ENCODE results near the gene GID8. TPM values are rescaled to one million over a fixed set of nuclear protein-coding genes. Genes with fewer than 3 reads are reported as not detected.

GID8 gene
- total RNA-seq, 1 experiment from 2014 or later = 35.6 TPM

DNA sequence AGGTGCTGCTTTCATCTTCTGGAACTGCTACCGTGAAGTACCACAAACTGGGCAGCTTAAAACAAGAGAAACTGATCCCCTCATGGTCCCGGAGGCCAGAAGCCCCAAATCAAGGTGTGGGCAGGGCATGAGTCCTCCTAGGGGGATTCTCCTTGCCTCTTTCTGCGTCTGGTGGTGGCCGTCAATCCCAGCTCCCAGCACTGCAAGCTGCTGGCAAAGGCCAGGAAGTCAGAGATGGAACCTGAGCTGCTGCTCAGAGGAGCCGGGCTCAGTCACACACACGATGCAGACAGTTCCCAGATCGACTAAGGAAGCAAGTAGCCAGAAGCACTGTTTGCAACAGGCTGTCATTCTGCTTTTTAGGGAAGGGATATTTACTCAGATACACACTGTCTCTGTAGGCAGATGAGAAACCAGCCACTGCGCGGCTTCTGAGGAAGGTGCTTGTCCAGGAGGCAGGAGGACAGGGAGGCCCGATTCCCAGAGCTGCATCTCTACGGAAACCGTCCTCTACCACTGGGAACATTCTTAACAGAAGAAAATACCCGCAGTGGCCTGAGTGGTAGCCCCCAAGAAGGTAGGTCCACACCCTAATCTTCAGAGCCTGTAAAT, 53.4 kb downstream of the GID8 start:
- no peak overlapping the region for H3K27ac ChIP-seq (ENCODE audit: low read depth, low read length)
- H3K9me3 ChIP-seq (ENCODE audit: control insufficient read depth in 1 of 2, insufficient read depth in 1 of 2, low read depth in 1 of 2, low read length in 2 of 2) = no peaks in the 10 kb centered on the region
- H3K9ac ChIP-seq (ENCODE audit: low read length) = no peak overlapping the region
- ChIA-PET POLR2A (no interaction called here), CTCF (no interaction called here), RAD21 (ENCODE audit: low non-redundant PET in 1 of 2, low total read pairs in 2 of 2, uncharacterized antibody in 2 of 2, unreplicated experiment in 2 of 2) (no interaction called here)
- DNase-seq (ENCODE audit: low read depth, low spot score) (no peak), ATAC-seq (no peak)
- no peaks in the 10 kb centered on the region for H3K36me3 ChIP-seq (ENCODE audit: control insufficient read depth in 1 of 2, insufficient read depth in 2 of 2, low read length in 2 of 2)
- H3K27me3 ChIP-seq (ENCODE audit: insufficient read depth, low read length) = no peaks in the 10 kb centered on the region
- H3K4me2 ChIP-seq (ENCODE audit: low read length) = no peak overlapping the region
- H2AFZ ChIP-seq (ENCODE audit: low read depth, low read length, poor library complexity, severe bottlenecking) = no peak overlapping the region
- BruUV-seq (replicated peaks) = no TSS peak
- no peak for TF ChIP-seq TCF7L2 (IDR thresholded peaks at IDR 0.05; ENCODE audit: borderline replicate concordance, extremely low read depth, insufficient read depth, insufficient read length)
- TF ChIP-seq EZH2phosphoT487 (IDR thresholded peaks at IDR 0.05; ENCODE audit: borderline replicate concordance) = no peak
- no peak for TF ChIP-seq POLR2AphosphoS5 (IDR thresholded peaks at IDR 0.05; ENCODE audit: low read depth, low read length)
- TF ChIP-seq, protein P1, sequence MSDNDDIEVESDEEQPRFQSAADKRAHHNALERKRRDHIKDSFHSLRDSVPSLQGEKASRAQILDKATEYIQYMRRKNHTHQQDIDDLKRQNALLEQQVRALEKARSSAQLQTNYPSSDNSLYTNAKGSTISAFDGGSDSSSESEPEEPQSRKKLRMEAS (IDR thresholded peaks at IDR 0.05) = no peak
- TF ChIP-seq, protein P2, sequence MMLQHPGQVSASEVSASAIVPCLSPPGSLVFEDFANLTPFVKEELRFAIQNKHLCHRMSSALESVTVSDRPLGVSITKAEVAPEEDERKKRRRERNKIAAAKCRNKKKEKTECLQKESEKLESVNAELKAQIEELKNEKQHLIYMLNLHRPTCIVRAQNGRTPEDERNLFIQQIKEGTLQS (IDR thresholded peaks at IDR 0.05) = no peak
- no peak for TF ChIP-seq RAD21 (IDR thresholded peaks at IDR 0.05; ENCODE audit: low read depth)
- TF ChIP-seq, protein P3, sequence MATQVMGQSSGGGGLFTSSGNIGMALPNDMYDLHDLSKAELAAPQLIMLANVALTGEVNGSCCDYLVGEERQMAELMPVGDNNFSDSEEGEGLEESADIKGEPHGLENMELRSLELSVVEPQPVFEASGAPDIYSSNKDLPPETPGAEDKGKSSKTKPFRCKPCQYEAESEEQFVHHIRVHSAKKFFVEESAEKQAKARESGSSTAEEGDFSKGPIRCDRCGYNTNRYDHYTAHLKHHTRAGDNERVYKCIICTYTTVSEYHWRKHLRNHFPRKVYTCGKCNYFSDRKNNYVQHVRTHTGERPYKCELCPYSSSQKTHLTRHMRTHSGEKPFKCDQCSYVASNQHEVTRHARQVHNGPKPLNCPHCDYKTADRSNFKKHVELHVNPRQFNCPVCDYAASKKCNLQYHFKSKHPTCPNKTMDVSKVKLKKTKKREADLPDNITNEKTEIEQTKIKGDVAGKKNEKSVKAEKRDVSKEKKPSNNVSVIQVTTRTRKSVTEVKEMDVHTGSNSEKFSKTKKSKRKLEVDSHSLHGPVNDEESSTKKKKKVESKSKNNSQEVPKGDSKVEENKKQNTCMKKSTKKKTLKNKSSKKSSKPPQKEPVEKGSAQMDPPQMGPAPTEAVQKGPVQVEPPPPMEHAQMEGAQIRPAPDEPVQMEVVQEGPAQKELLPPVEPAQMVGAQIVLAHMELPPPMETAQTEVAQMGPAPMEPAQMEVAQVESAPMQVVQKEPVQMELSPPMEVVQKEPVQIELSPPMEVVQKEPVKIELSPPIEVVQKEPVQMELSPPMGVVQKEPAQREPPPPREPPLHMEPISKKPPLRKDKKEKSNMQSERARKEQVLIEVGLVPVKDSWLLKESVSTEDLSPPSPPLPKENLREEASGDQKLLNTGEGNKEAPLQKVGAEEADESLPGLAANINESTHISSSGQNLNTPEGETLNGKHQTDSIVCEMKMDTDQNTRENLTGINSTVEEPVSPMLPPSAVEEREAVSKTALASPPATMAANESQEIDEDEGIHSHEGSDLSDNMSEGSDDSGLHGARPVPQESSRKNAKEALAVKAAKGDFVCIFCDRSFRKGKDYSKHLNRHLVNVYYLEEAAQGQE (IDR thresholded peaks at IDR 0.05; ENCODE audit: low read depth) = no peak
- TF ChIP-seq YY1 (IDR thresholded peaks at IDR 0.05; ENCODE audit: extremely low read depth, insufficient replicate concordance, low read depth, low read length) = no peak
- TF ChIP-seq CEBPB (IDR thresholded peaks at IDR 0.05; ENCODE audit: low read depth) = no peak
- TF ChIP-seq, protein P4, sequence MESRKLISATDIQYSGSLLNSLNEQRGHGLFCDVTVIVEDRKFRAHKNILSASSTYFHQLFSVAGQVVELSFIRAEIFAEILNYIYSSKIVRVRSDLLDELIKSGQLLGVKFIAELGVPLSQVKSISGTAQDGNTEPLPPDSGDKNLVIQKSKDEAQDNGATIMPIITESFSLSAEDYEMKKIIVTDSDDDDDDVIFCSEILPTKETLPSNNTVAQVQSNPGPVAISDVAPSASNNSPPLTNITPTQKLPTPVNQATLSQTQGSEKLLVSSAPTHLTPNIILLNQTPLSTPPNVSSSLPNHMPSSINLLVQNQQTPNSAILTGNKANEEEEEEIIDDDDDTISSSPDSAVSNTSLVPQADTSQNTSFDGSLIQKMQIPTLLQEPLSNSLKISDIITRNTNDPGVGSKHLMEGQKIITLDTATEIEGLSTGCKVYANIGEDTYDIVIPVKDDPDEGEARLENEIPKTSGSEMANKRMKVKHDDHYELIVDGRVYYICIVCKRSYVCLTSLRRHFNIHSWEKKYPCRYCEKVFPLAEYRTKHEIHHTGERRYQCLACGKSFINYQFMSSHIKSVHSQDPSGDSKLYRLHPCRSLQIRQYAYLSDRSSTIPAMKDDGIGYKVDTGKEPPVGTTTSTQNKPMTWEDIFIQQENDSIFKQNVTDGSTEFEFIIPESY (IDR thresholded peaks at IDR 0.05; ENCODE audit: extremely low read depth, insufficient replicate concordance, low read length) = no peak
- TF ChIP-seq SRF (IDR thresholded peaks at IDR 0.05; ENCODE audit: low read depth) = no peak
- no peak for TF ChIP-seq CBX3 (IDR thresholded peaks at IDR 0.05; ENCODE audit: low read depth)
- no peak for TF ChIP-seq EGR1 (IDR thresholded peaks at IDR 0.05; ENCODE audit: low read depth)
- no peaks in the 10 kb centered on the region for H3K79me2 ChIP-seq (ENCODE audit: insufficient read depth, low read length)
- no peaks in the 10 kb centered on the region for H3K4me1 ChIP-seq (ENCODE audit: control insufficient read depth in 1 of 2, insufficient read depth in 2 of 2, low read length in 2 of 2)
- H4K20me1 ChIP-seq (ENCODE audit: insufficient read depth) = no peaks in the 10 kb centered on the region
- no peaks in the 10 kb centered on the region for H3K9me2 ChIP-seq (ENCODE audit: insufficient read depth)
- H3K4me3 ChIP-seq (replicated peaks in 1 of 2; ENCODE audit: low read depth in 1 of 2, low read length in 2 of 2) = no peak overlapping the region
- intact Hi-C loops (cut with micrococcal nuclease) = no loop called here
